Activated naive CD8-positive, alpha-beta T cell treated with anti-CD3 and anti-CD28 coated beads for 36 hours (primary cell): Measurements from ENCODE around the gene FYN. TPM values are rescaled to one million over a fixed set of nuclear protein-coding genes. Genes with fewer than 3 reads are reported as not detected.
A peak's percentile ranks its signal among the peaks of the same experiment; 100 is the strongest.

Experiments
- DNase-seq: peaks from one replicate; pipeline ENCODE4 v3.0.0; 2021
- H3K27ac Mint-ChIP-seq: one replicate; pipeline ENCODE4 v1.8.0; 2022; ENCODE audit warnings: mild to moderate bottlenecking, moderate library complexity, mixed read lengths
- H3K27me3 Mint-ChIP-seq: one replicate; pipeline ENCODE4 v1.8.0; 2022; ENCODE audit warnings: mild to moderate bottlenecking, mixed read lengths
- H3K36me3 Mint-ChIP-seq: one replicate; pipeline ENCODE4 v1.8.0; 2021; ENCODE audit warnings: mild to moderate bottlenecking, mixed read lengths
- H3K4me1 Mint-ChIP-seq: one replicate; pipeline ENCODE4 v1.8.0; 2021; ENCODE audit warnings: mixed read lengths
- H3K4me3 Mint-ChIP-seq: one replicate; pipeline ENCODE4 v1.8.0; 2022; ENCODE audit warnings: mild to moderate bottlenecking, moderate library complexity, mixed read lengths
- H3K9me3 Mint-ChIP-seq: one replicate; pipeline ENCODE4 v1.8.0; 2022; ENCODE audit warnings: mixed read lengths
- total RNA-seq, 2 experiments: library from RNA; stranded (reverse); gene quantifications; one replicate each; pipeline ENCODE4 v1.2.3, GENCODE V29; 2021

FYN gene
- total RNA-seq, 2 experiments from 2014 or later = 390 to 395 TPM

GRCh38 chr6:111776236-111777221 lies 96.7 kb downstream of the FYN start:
- DNase-seq = no peak
- H3K27ac Mint-ChIP-seq = peak overlapping the region; percentile 78
- H3K27me3 Mint-ChIP-seq = no peaks in the 10 kb centered on the region
- H3K9me3 Mint-ChIP-seq = peaks cover 3% of the 10 kb centered on the region
- H3K36me3 Mint-ChIP-seq = peaks cover 69% of the 10 kb centered on the region
- peaks cover 85% of the 10 kb centered on the region for H3K4me1 Mint-ChIP-seq
- H3K4me3 Mint-ChIP-seq = no peak overlapping the region

- Mint-ChIP-seq H3K4me3 (no peak overlapping the region), H3K27me3 (no peaks in the 10 kb centered on the region), H3K9me3 (peaks cover 9% of the 10 kb centered on the region), H3K36me3 (peaks cover 71% of the 10 kb centered on the region), H3K27ac (peak overlapping the region; percentile 78), H3K4me1 (peaks cover 84% of the 10 kb centered on the region)
- DNase-seq = no peak
These were observed 97.9 kb downstream of the FYN start for GRCh38 chr6:111775145-111775922.

DNA sequence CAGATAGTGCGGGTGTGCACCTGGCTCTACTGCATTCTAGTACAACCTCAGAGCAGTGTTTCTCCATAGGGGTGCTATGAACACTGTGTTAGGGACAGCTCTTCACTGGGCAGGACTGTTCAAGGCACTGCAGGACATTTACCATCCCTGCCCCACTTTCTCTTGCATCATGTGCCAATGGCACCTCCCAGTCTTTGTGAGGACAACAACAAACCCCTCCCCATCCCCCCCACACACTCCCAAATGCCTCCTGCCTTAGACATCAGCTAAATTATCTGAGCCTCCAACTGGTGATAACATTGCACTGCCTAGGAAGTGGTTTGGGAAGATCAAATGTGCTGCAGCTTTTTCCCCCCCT lies 98.9 kb downstream of the FYN start:
- Mint-ChIP-seq H3K4me3 (no peak overlapping the region), H3K27me3 (no peaks in the 10 kb centered on the region), H3K4me1 (peaks cover 84% of the 10 kb centered on the region), H3K27ac (peak overlapping the region; percentile 77), H3K9me3 (peaks cover 11% of the 10 kb centered on the region), H3K36me3 (peaks cover 68% of the 10 kb centered on the region)
- DNase-seq = no peak

DNA sequence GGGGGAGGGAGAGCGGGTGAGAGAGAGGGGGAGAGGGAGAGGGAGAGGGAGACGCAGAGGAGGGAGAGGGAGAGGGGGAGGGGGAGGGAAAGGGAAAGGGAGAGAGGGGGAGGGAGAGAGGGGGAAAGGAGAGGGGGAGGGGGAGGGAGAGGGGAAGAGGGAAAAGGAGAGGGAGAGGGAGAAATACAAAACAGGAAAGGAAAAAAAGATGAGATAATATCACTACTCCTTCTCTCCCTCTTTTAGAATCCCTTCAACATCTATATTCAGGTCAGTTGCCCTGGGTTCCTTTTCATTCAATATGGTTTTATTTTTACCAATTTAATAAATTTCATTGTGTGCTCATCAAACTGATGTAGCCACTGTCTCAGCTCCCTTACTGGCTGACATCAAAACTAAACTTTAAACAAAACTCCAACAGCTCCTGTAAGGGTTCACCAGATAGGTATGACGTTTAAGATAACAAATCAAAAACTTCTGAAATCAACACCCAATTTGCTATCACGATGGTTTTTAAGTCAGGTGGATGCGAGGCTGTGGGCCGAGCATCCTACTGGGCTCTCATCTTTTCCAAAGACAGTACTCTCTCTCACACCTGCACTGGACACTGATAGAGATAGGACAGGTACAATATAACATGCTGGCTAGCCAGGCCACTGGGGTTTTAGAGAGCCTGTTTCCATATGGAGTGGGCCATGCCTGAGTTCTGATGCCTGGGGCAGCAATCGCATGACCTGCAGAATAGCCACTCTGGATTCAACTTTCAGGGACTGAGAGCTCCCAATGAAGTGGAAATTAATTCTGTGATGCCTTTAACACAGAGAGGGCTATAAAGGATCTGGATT lies 99.5 kb downstream of the FYN start:
- H3K9me3 Mint-ChIP-seq = peaks cover 11% of the 10 kb centered on the region
- no peak overlapping the region for H3K4me3 Mint-ChIP-seq
- H3K36me3 Mint-ChIP-seq = peaks cover 68% of the 10 kb centered on the region
- no peak for DNase-seq
- H3K27ac Mint-ChIP-seq = peak overlapping the region; percentile 77
- peaks cover 84% of the 10 kb centered on the region for H3K4me1 Mint-ChIP-seq
- no peaks in the 10 kb centered on the region for H3K27me3 Mint-ChIP-seq

- DNase-seq = no peak
- peaks cover 11% of the 10 kb centered on the region for H3K9me3 Mint-ChIP-seq
- peaks cover 84% of the 10 kb centered on the region for H3K4me1 Mint-ChIP-seq
- H3K4me3 Mint-ChIP-seq = no peak overlapping the region
- peaks cover 70% of the 10 kb centered on the region for H3K36me3 Mint-ChIP-seq
- no peaks in the 10 kb centered on the region for H3K27me3 Mint-ChIP-seq
- H3K27ac Mint-ChIP-seq = peak overlapping the region; percentile 97
These were observed 100.9 kb downstream of the FYN start for GRCh38 chr6:111772381-111772780.

- Mint-ChIP-seq H3K27me3 (no peaks in the 10 kb centered on the region), H3K27ac (peak overlapping the region; percentile 97), H3K9me3 (peaks cover 14% of the 10 kb centered on the region), H3K36me3 (peaks cover 71% of the 10 kb centered on the region), H3K4me3 (no peak overlapping the region), H3K4me1 (peaks cover 86% of the 10 kb centered on the region)
- no peak for DNase-seq
These were observed 101.6 kb downstream of the FYN start for GRCh38 chr6:111771629-111772028.

DNA sequence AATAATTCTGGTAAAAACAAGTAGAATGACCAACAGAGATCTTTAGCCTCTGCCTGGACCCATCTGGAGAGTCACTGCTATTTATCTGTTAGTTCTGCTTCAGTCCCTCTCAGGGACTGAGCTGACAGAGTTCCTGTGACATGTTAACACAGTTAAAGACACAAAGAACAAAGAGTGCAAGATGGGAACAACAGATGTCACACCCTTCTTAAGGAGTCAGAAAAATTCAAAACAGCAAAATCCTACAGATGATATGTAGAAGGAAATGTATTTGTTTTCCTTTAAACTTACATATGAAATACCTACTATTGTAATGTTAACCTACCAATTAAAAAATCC lies 102.2 kb downstream of the FYN start:
- no peak for DNase-seq
- Mint-ChIP-seq H3K4me3 (peak overlapping the region; percentile 15), H3K36me3 (peaks cover 74% of the 10 kb centered on the region), H3K27ac (peak overlapping the region; percentile 97), H3K27me3 (no peaks in the 10 kb centered on the region), H3K9me3 (peaks cover 15% of the 10 kb centered on the region), H3K4me1 (peaks cover 88% of the 10 kb centered on the region)

GRCh38 chr6:111770263-111771093 lies 102.8 kb downstream of the FYN start:
- Mint-ChIP-seq H3K9me3 (peaks cover 15% of the 10 kb centered on the region), H3K4me3 (peak overlapping the region; percentile 15), H3K4me1 (peaks cover 88% of the 10 kb centered on the region), H3K27me3 (no peaks in the 10 kb centered on the region), H3K27ac (peak overlapping the region; percentile 97), H3K36me3 (peaks cover 76% of the 10 kb centered on the region)
- DNase-seq = no peak

- Mint-ChIP-seq H3K36me3 (peaks cover 83% of the 10 kb centered on the region), H3K4me1 (peaks cover 88% of the 10 kb centered on the region), H3K27ac (peak overlapping the region; percentile 97), H3K4me3 (peak overlapping the region; percentile 35), H3K27me3 (no peaks in the 10 kb centered on the region), H3K9me3 (peaks cover 18% of the 10 kb centered on the region)
- no peak for DNase-seq
These were observed 103.7 kb downstream of the FYN start for GRCh38 chr6:111769365-111770152.

DNA sequence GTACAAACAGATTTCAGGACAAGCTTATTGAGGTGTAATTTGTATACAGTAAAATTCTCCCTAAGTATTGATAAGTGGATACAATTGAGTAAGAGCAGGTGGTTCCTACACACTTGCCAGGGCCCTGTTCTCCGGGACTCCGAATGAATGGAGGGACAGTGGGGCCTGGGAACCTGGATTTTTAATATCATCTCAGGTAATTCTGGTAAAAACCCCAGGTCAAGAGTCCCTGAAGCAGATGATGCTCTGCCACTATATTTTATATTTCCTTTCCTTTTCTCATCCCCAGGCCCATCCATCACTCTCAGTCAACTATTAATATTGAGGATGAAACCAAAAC lies 104.9 kb downstream of the FYN start:
- Mint-ChIP-seq H3K36me3 (peaks cover 86% of the 10 kb centered on the region), H3K9me3 (peaks cover 18% of the 10 kb centered on the region)

GRCh38 chr6:111767752-111768430 lies 105.4 kb downstream of the FYN start:
- H3K4me1 Mint-ChIP-seq = peaks cover 93% of the 10 kb centered on the region
- H3K36me3 Mint-ChIP-seq = peaks cover 91% of the 10 kb centered on the region
- H3K27ac Mint-ChIP-seq = peak overlapping the region; percentile 97
- DNase-seq = no peak
- H3K27me3 Mint-ChIP-seq = no peaks in the 10 kb centered on the region
- peak overlapping the region; percentile 42 for H3K4me3 Mint-ChIP-seq
- H3K9me3 Mint-ChIP-seq = peaks cover 18% of the 10 kb centered on the region

More for the DNA sequence above, 104.9 kb downstream of the FYN start:
- H3K4me1 Mint-ChIP-seq = peaks cover 88% of the 10 kb centered on the region
- peak overlapping the region; percentile 5 for H3K4me3 Mint-ChIP-seq
- peak overlapping the region; percentile 97 for H3K27ac Mint-ChIP-seq
- H3K27me3 Mint-ChIP-seq = no peaks in the 10 kb centered on the region
- no peak for DNase-seq

DNA sequence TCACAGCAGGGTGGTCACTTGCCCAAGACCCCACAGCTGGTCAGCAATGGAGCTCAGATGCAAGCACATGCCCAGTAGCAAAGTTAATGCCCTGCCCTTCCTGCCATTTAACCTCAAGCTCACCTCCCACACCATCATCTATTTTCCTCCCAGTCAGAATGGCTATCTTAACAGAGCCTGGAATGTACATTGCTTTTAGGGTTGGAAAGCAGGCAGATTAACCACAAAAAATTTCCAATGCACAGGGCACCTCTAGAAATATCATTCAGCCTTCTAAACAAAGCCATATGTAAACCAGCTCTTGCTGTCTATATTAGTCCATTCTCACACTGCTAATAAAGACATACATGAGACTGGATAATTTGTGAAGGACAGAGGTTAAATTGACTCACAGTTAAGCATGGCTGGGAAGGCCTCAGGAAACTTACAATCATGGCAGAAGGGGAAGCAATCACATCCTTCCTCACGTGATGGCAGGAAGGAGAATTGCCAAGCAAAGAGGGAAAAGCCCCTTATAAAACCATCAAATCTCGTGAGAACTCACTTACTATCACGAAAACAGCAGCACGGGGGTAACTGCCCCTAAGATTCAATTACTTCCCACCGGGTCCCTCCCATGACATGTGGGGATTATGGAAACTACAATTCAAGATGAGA lies 106.9 kb downstream of the FYN start:
- H3K36me3 Mint-ChIP-seq = peaks cover 86% of the 10 kb centered on the region
- H3K9me3 Mint-ChIP-seq = peaks cover 13% of the 10 kb centered on the region
- no peaks in the 10 kb centered on the region for H3K27me3 Mint-ChIP-seq
- peak overlapping the region; percentile 76 for H3K4me3 Mint-ChIP-seq
- no peak for DNase-seq
- H3K4me1 Mint-ChIP-seq = peaks cover 96% of the 10 kb centered on the region
- H3K27ac Mint-ChIP-seq = peak overlapping the region; percentile 97

- Mint-ChIP-seq H3K4me3 (peak overlapping the region; percentile 76), H3K9me3 (peaks cover 13% of the 10 kb centered on the region), H3K36me3 (peaks cover 86% of the 10 kb centered on the region), H3K27me3 (no peaks in the 10 kb centered on the region), H3K4me1 (peaks cover 97% of the 10 kb centered on the region), H3K27ac (peak overlapping the region; percentile 97)
- no peak for DNase-seq
These were observed 107.5 kb downstream of the FYN start for GRCh38 chr6:111765763-111766162.
